ENCODE measurements around the gene TPST1.

TPST1 gene

GRCh38 chr7:66186991-66187390 lies 18.1 kb upstream of the TPST1 start:
- CTCF ChIA-PET, result interaction anchor here (0.6 kb wide), 1 partner anchor 9 kb away, joined by 3 read pairs; no protein-coding TSS in a partner anchor
- no peak for TF ChIP-seq CTCF (conservative IDR thresholded peaks at IDR 0.05; ENCODE audit: low read depth)
- DNase-seq (ENCODE audit: low spot score), result no peak
- POLR2A ChIA-PET (ENCODE audit: low non-redundant PET), result no interaction called here
- no peak overlapping the region for H3K27ac ChIP-seq

DNA sequence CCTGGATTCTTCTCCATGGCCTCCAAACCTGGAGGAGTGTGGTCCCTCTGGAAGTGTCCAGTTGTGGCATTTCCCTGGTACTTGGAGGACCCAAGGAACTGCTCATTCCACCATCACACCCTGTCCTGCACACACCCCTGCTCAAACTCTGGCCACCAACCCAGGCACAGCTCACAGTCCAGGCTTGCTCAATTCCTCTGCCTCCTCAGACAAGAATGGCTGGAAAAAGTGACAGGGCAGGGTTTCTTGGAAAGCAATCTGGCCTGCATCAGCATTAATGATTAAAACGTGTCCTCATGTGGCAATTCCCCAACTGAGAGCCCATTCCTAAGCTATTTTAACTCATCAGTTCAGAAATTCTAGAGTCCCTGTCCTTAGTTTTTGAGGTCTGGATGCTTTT lies 17.2 kb upstream of the TPST1 start:
- no peak for DNase-seq (ENCODE audit: low spot score)
- H3K27ac ChIP-seq, result no peak overlapping the region
- POLR2A ChIA-PET (ENCODE audit: low non-redundant PET), result no interaction called here
- CTCF ChIA-PET, result interaction anchor here (0.6 to 1.0 kb wide), 3 partner anchors 10 to 157 kb away, joined by 3 read pairs; no protein-coding TSS in a partner anchor
- no peak for TF ChIP-seq CTCF (conservative IDR thresholded peaks at IDR 0.05; ENCODE audit: low read depth)

- no peak overlapping the region for H3K27ac ChIP-seq
- DNase-seq (ENCODE audit: low spot score), result no peak
- no peak for TF ChIP-seq CTCF (conservative IDR thresholded peaks at IDR 0.05; ENCODE audit: low read depth)
- ChIA-PET POLR2A (ENCODE audit: low non-redundant PET) (no interaction called here), CTCF (interaction anchor here (1.0 kb wide), 1 partner anchor 11 kb away, joined by 3 read pairs; no protein-coding TSS in a partner anchor)
Observed at GRCh38 chr7:66188645-66189044, 16.5 kb upstream of the TPST1 start.

DNA sequence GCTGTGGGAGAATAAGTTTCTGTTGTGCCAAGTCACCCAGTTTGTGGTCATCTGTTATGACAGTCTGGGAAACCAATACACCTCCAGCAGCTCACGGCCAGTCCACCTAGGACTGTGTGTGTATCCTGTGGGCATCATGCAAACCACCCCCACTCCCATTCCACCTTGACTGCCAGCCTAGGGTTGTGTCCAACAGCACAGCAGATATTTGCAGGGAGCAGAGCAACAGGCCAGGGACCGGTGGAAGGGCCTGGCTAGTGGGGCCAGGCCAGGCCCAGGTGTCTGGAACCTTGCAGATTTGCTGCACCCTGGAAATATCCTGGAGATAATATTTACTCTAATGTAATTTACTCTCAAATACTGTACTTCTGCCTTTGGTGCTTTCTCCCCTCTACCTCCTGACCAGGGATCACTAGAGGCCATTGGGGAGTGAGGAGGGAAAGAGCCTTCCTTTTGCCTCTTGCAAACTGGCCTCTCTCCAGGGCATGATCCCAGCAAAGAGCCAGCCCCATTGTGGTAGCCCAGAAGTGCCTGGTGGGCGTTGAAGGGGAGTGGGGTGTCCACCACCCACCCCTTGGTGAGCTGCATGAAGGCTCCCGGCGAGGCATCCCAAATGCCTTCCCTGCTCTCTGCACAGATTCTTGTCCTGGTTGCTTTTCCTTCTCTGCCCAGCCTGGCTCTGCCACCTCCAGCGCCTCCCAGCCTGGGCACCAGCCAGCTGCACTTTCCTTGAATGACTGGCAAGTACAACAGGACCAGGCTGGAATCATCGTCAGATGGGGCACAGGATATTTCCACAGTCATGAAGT lies 15.2 kb upstream of the TPST1 start:
- no peak for DNase-seq (ENCODE audit: low spot score)
- ChIA-PET POLR2A (ENCODE audit: low non-redundant PET) (no interaction called here), CTCF (no interaction called here)
- no peak for TF ChIP-seq CTCF (conservative IDR thresholded peaks at IDR 0.05; ENCODE audit: low read depth)
- no peak overlapping the region for H3K27ac ChIP-seq

- no peak for DNase-seq (ENCODE audit: low spot score)
- TF ChIP-seq CTCF (conservative IDR thresholded peaks at IDR 0.05; ENCODE audit: low read depth), result no peak
- H3K27ac ChIP-seq, result no peak overlapping the region
- ChIA-PET CTCF (no interaction called here), POLR2A (ENCODE audit: low non-redundant PET) (no interaction called here)
Observed at GRCh38 chr7:66190504-66190857, 14.7 kb upstream of the TPST1 start.

GRCh38 chr7:66193146-66193725 lies 11.9 kb upstream of the TPST1 start:
- ChIA-PET CTCF (interaction anchor here (0.6 kb wide), 1 partner anchor 29 kb away, joined by 7 read pairs; no protein-coding TSS in a partner anchor), POLR2A (ENCODE audit: low non-redundant PET) (no interaction called here)
- no peak overlapping the region for H3K27ac ChIP-seq
- no peak for DNase-seq (ENCODE audit: low spot score)
- TF ChIP-seq CTCF (conservative IDR thresholded peaks at IDR 0.05; ENCODE audit: low read depth), result no peak

Data from RWPE1 (cell line).